CD4-positive, alpha-beta T cell treated with Interleukin-17A for 4 hours (primary cell): ENCODE measurements around the gene TLR9.

Source experiments
- DNase-seq: peaks from one replicate; pipeline ENCODE4 v3.0.0-alpha.2; 2020; ENCODE audit warnings: mixed read lengths

Gene TLR9

GRCh38 chr3:52247409-52248164 lies 22.1 kb upstream of the TLR9 start:
- no peak for DNase-seq

- peak; percentile 24 for DNase-seq
These were observed 21.4 kb upstream of the TLR9 start for GRCh38 chr3:52246728-52247408.

DNA sequence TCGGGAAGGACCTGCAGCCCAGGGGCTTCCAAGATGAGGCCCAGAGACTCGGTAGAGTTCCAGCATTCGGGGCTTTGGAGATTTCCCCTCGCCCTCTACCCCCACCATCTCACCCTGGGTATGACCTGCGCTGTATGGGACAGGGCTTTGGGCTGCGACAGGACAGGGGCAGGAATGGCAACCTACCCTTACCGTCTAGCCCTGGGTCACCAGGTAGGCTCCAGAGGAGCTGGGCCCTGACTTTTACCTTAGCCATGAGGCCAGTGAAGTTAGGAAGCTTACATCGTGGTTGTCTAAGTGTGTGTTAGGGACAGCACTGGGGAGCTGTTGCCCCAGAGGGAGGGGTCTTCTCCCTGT lies 20.8 kb upstream of the TLR9 start:
- peak; percentile 23 for DNase-seq

DNA sequence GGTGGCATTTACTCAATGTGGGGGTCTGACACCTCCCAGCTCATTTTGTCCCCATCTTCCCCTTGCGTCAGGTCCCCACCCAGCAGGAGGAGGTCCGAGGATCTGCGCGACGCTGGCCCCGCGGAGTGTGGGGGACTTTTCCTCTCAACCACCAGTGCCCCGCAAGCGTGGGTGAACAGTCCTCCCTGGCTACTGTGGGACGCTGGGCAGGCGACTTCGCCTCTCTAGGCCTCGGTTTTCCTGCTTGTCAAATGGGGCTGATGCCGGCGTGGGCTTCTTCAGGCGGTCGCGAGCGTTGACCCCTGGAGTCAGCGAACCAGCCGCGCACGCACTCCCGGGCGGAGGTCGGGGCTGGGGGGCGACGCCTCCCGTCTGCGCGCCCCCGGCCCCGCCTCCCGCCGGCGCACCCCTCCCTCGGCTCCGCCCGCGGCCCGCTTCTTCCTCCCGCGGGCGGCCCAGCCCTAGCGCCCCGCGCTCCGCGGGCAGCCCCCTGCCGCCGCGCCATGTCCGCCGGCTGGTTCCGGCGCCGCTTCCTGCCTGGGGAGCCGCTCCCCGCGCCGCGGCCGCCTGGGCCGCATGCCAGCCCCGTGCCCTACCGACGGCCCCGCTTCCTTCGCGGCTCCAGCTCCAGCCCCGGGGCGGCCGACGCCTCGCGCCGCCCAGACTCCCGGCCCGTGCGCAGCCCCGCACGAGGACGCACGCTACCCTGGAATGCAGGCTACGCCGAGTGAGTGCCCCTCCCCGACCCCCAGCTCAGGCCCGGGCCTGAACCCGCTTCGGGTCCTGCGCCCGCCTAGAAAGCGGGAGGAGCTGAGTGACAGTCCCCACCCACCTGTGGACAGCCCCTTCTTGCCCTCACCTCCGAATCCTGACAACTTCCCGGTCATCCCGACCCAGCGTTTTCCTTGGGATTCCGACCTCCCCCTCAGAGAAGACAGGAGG lies 20.1 kb upstream of the TLR9 start, which contains the start of gene PPM1M:
Gene PPM1M (plus strand): TSS at position 438 of the 942 bp plus-strand sequence. CDS start 66 bp downstream, at position 504.
- peak; percentile 79 for DNase-seq

DNA sequence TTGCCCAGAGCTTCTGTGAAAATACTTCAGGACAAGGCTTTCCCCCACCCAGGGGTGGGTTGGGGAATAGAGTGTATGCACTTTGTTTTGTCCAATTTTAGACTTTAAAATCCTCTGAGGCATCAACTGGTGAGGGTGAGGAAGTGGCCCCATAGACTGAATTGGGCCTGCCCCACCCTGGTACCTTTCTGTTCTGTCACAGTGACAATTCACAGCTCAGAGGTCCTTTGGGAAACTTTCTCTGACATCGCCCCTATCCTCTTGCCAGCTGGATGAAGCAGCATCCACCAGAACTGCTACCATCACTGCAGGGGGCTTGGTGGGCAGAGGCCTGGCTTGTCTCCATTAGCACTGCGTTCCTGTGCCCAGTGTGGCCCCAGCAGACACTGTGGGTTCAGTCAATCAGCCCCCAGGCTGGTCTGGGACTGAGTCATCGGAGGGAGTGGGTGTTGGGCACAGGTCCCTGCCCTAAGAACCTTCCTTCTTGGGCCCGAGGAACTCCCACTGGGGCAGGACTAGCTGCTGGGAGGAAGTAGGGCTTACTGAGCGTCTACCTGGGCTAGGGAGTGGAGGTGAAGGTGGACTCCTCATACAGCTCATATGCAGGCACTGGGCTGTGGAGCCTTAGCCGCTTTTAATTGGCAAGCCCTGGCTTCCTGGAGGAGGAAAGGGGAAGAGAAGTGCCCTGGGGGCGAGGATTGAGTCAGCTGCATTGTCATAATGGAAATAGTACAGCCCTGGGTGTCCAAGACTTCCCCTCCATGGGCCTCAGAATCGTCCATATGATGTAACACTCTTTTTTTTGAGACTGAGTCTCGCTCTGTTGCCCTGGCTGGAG lies 18.6 kb upstream of the TLR9 start:
- peak; percentile 44 for DNase-seq

DNA sequence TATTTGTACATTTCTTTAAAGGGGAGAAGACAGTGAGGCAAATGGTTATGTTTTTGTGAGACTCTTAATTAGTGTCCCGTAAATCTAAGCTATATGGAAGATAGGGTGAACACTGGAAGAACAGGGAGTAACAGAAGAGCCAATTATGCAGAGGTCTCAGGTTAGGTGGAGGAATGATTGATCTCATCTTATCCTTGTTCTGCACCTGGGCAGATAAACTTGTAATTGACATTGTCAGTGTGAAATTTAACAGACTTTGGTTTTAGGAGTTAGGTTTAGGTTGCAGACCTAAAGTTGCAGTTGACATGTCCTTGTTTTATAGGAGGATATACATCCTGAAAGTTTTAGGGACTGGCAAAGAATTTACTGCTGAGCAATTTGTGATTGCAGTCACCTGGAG lies 16.6 kb upstream of the TLR9 start:
- DNase-seq = no peak

DNA sequence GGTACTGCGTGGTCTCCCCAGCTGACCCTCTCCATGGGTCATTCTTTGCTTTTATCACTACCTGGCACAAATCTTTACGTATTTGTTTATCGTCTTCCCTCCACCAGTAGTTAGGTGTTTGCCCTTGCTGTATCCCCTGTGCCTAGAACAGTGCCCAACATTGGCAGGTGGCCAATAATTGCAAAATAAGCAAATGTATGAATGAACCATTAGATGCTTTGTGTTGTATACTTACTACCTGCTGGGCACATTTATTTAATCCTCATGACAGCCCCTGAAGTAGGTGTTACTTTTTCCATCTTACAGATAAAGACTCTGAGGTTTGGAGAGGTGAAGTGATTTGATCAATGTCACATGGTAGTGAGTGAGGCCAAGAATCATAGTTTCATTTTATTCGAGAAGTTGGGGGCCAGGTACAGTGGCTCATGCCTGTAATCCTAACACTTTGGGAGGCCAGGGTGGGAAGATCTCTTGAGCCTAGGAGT lies 15.5 kb upstream of the TLR9 start:
- DNase-seq = no peak

GRCh38 chr3:52240059-52240885 lies 14.8 kb upstream of the TLR9 start:
- peak; percentile 67 for DNase-seq

DNA sequence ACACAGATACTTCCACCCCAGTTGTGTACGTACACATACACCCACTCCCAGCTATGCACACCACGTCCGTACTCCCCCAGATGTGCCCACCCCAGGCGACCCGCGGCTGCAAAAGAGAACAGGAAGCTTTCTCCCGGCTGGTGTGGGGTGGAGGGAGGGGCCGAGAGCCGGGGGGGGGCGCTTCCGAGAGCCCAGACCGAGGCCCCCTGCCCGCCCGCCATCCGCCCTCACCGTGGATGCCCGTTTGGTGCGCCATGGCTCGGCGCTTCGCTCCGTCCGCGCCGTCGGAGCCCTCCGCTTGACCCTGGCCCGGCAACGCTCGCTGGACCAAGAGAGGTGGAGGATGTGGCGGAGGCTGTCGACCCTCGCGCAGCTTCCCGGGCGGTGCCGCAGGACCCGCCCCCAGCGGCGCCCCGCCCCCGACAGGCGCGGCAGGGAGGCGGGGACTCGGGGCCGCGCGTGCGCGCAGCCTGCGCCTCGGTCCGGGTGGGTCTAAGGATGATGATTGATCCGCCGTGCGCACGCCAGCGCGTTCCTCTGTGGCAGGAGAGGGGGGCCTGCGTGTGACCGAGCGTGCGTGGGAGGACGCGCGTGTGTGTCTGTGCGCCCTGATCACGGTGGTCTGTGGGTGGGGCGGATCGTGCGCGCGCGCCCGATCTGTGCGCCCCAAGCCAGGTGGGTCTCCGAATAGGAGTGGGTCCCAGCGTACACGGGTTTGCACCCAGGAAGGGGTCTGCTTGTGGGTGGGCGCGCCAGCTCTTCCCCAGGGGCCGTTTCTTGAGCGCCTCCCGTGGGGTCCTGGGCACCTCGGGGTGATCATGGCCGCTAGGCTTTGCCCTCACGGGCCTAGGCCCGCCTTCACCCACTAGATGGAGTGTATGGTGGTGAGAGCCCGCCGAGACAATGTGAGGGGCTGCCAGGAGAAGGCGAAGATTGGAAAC lies 13.6 kb upstream of the TLR9 start, which contains the start of gene TWF2:
Gene TWF2 (minus strand): TSS at position 398 of the 941 bp plus-strand sequence. CDS start 142 bp downstream, at position 256.
- DNase-seq = peak; percentile 92

DNA sequence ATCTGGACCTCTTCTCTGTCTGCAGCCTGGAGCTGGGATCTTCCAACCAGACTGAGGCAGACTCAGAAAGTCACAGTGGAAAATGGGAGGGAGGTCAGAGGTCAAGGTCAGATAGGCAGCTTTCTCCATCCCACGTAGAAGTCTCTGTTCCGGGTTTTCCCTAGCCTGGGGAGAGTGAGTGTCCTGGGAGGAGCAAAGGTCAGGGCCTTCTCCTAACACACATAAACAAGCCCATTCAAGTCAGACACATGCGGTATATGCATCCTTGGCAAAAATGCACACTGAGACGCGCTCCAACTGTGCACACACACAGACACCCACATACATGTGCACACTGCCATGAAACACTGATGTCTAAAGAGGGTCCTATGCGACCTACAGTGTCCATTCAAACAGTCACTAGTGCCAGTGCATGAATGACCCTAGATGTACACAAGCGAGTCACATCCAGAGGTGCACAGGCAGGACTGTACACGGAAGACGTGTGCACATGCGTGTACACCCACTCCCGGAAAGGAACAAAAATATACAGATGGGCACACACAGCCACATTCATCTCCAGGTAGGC lies 12.8 kb upstream of the TLR9 start:
- no peak for DNase-seq

DNA sequence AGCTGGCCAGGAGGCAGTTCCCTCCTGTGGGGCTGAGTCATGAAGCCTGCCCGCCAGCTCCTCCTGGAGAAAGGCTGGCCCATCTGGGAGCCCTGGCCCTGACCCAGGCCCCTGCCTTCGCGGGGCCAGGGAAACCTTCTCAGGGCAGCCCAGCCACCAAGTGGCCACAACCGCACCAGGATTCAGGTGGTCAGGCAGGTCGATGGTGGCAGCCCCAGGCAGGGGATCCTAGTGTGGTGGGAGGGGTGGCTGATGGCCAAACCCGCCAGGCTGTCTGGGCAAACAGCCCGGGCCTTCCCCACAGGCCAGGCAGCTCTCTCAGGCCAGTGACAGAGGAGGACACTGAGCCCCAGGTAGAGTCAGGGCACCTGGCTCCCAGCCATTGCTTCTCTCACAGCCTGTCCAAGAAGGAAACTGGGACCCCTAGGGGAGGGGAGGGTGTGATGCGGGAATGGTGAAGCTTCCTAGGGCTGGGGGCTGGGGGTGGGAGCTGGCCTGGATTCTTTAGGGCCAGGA lies 12.3 kb upstream of the TLR9 start:
- no peak for DNase-seq

- no peak for DNase-seq
These were observed 11.7 kb upstream of the TLR9 start for GRCh38 chr3:52237006-52237656.

GRCh38 chr3:52236424-52236886 lies 11.0 kb upstream of the TLR9 start:
- DNase-seq = no peak

DNA sequence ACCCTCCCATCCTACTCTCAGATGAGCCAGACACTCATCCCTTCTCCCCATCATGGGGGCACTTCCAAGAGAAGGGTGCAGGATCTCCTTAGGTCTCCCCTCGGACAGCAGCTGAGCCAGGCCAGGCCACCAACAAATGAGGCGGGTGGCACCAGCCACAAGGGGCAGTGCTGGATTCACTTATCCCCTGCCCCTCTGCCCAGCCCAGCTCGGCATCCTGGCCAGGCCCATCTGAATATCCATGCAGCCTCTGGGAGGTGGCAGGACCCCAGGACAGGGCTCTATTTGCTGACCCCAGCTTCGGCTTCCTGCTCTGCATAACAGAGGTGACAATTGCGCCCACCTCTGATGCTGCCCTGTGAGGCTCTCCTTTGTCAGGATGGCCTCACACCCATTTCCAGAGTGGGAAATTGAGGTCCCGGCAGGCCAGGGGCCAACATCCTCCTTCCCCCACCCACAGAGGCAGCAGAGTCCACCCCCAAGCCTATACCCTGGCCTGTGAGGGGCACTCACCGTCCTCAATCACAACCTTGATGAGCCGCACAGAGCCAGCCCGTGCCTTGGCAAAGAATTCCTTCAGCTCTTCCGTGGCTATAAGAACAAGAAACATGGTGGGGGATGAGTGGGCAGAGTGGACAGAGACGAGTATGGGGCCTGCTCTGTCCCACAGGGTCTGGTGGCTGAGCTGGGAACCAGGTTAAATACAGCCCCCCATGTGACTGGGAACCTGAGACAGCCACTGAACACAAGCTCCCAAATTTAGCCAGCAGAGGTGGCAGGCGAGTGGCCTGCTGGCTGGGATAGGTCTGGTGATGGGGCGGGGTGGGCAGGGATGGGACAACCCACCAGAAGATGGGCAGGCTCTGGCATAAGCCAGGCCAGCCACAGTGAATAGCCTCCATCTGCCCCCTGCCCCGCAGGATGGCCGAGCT lies 9.3 kb upstream of the TLR9 start:
- DNase-seq = no peak

DNA sequence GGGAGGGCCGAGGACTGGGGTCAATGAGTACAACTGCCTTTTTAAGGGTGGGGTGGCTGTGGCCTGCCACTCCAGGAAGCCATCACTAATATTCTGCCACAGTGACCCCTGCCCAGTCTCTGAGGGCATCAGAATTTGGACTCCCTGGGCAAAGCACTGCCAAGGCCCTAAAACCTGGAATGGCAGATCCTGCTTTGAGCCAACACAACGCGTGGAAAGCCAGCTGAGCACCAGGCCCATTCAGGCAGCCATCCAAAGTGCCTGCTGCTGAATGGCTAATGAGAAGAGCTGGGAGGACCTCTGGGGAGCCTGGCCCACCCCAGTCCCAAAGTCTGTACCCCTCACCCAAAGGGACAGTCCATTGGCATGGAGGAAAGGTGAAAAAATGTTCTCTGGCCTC lies 8.5 kb upstream of the TLR9 start:
- DNase-seq = no peak

- no peak for DNase-seq
These were observed 7.7 kb upstream of the TLR9 start for GRCh38 chr3:52233108-52233591.
